ENCODE results near the gene ODAD3.

- no peak for TF ChIP-seq POLR2A (IDR thresholded peaks at IDR 0.05)
- TF ChIP-seq, protein P1, sequence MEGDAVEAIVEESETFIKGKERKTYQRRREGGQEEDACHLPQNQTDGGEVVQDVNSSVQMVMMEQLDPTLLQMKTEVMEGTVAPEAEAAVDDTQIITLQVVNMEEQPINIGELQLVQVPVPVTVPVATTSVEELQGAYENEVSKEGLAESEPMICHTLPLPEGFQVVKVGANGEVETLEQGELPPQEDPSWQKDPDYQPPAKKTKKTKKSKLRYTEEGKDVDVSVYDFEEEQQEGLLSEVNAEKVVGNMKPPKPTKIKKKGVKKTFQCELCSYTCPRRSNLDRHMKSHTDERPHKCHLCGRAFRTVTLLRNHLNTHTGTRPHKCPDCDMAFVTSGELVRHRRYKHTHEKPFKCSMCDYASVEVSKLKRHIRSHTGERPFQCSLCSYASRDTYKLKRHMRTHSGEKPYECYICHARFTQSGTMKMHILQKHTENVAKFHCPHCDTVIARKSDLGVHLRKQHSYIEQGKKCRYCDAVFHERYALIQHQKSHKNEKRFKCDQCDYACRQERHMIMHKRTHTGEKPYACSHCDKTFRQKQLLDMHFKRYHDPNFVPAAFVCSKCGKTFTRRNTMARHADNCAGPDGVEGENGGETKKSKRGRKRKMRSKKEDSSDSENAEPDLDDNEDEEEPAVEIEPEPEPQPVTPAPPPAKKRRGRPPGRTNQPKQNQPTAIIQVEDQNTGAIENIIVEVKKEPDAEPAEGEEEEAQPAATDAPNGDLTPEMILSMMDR (IDR thresholded peaks at IDR 0.05 in 4 of 5, conservative IDR thresholded peaks at IDR 0.05 in 1 of 5) = no peak
These were observed 55.0 kb downstream of the ODAD3 start for GRCh38 chr19:11379857-11380350.

Measured in gastrocnemius medialis (tissue), 4 donors.